Fibroblast of pulmonary artery (primary cell): Measurements from ENCODE around the gene DPP9.
A peak's percentile ranks its signal among the peaks of the same experiment; 100 is the strongest.

ENCODE experiments used
- DNase-seq: peaks from one replicate; pipeline ENCODE4 v3.0.0-alpha.2; 2010; ENCODE audit warnings: low read depth
- H3K4me3 ChIP-seq: replicated peaks from 2 replicates; pipeline ENCODE4 v1.5.1; 2011; ENCODE audit warnings: low read depth, mild to moderate bottlenecking, control low read depth, low read length, moderate library complexity
- TF ChIP-seq, protein P1 (sequence below): IDR thresholded peaks from 2 replicates; pipeline ENCODE4 v1.5.1; 2011; ENCODE audit warnings: mild to moderate bottlenecking, control low read depth, low read length, inconsistent platforms; ENCODE audit errors: missing control alignments

Gene DPP9

DNA sequence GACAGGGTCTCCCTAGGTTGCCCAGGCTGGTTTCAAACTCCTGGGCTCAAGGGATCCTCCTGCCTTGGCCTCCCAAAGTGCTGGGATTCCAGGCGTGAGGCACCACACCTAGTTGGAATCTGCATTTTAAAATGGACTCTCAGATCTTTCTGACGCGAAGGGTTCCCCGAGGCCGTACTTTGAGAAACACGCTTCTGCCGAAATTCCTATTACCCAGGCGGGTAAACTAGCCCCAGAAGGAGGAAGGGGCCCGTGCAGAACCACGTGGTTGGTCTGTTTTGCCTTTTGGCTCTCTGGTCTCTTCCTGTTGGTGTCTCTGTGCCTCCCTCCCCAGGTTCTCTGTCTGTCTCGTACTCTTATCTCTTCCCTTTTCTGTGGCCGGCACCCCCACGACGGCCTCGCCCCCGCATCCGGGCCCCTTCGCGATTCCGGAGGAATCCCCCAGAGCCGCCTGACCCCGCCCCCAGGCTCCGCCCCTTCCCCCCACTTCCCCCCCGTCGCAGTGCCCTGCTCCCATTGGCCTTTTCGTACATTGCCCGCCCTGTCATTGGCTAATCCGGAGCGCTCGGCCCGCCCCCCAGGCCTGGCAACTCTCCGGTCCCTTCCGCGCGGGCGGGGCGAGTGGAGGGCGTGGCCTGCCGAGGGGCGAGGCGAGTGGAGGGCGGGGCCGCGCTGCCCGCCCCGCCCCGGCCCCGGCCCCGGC lies 84.7 kb downstream of the DPP9 start, which contains the start of gene TNFAIP8L1:
Gene TNFAIP8L1 (plus strand): TSS at position 689 of the 703 bp plus-strand sequence. CDS start 12,354 bp downstream, outside the sequence.
- TF ChIP-seq, protein P1, sequence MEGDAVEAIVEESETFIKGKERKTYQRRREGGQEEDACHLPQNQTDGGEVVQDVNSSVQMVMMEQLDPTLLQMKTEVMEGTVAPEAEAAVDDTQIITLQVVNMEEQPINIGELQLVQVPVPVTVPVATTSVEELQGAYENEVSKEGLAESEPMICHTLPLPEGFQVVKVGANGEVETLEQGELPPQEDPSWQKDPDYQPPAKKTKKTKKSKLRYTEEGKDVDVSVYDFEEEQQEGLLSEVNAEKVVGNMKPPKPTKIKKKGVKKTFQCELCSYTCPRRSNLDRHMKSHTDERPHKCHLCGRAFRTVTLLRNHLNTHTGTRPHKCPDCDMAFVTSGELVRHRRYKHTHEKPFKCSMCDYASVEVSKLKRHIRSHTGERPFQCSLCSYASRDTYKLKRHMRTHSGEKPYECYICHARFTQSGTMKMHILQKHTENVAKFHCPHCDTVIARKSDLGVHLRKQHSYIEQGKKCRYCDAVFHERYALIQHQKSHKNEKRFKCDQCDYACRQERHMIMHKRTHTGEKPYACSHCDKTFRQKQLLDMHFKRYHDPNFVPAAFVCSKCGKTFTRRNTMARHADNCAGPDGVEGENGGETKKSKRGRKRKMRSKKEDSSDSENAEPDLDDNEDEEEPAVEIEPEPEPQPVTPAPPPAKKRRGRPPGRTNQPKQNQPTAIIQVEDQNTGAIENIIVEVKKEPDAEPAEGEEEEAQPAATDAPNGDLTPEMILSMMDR: no peak
- peak; percentile 97 for DNase-seq

DNA sequence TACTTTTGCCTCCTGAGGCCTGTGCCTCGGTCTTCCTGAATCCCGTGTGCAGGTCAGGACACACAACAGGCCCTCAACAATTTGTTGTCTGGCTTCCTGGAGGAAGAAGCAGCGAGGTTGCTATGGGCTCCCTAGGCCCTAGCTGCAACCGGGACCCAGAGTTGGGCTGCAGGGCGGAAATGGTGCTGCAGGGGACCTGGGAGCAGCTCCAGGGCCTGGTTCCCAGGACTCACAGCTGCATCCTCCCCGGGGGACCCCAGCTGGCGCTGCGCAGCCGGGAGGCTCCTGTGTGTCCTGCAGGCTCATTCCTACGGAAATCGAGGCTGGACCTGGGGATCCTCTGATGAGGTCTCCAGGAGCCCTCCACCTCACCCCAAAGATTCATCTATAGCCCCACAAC lies 85.3 kb downstream of the DPP9 start:
- DNase-seq: no peak
- H3K4me3 ChIP-seq: no peak overlapping the region
- TF ChIP-seq, protein P1: no peak

More for the DNA sequence above, 84.7 kb downstream of the DPP9 start, which contains the start of gene TNFAIP8L1:
- H3K4me3 ChIP-seq: peak within 1 kb of the TSS; percentile 95

DNA sequence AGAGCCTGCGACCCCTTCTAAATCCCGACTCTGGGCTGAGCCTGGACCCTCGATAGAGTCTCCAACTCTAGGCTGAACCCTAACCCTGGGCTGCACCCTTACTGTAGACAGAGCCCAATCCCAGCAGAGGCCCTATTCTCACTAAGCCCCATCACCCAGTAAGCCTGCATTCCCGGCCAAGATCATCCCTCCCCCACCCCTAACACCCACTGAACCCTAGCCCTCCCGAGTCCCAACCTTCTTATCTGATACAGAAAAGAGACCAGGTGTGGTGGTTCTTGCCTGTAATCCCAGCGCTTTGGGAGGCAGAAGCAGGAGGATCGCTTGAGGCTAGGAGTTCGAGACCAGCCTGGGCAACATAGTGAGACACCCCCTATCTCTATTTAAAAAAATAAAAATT lies 86.9 kb downstream of the DPP9 start:
- DNase-seq: no peak
- TF ChIP-seq, protein P1: no peak
- H3K4me3 ChIP-seq: peak overlapping the region; percentile 44

DNA sequence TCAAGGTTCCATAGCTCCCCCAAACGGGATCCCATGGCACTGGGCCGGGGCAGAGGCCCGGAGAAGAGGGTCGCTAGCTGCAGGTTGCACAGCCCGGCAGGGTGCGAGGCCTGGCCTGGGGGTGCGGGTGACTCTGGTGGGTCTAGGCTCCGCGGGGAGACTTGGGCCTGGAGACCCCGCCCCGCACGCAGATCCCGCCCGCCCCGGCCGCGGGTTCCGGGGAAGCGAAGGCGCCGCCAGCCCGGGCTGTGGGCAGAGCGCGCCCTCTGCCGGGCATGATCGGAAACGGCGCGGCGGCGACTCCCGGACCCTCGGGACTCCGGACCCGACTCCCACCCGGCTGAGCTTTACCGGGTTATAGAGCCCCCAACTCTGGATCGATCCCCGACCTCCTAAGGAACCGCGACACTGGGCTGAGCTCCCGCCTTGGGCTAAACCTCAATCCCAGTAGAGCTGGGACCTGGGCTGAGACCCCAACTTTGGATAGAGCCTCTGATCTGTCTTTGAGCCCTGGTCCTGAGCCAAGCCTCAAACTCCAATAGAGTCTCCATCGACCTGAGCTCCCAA lies 87.4 kb downstream of the DPP9 start:
- H3K4me3 ChIP-seq: peak overlapping the region; percentile 45
- peak; percentile 51 for DNase-seq
- TF ChIP-seq, protein P1: peak; percentile 40

DNA sequence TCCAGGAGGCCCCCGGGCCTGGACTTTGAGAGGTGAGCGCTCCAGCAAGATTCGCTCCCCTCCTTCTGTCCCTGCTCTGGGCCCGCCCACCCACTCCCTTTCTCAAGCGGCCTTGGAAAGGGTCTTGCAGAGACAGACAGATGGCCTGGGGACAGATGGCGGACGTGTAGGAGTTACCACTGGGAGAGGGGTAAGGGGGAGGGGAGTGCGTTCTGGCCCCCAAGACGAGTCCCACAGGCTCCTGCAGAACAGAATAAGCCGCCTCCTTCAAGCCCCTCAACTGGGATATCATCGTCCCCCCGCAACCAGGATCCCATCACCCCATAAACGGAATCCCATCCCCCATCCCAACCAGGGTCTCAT lies 87.9 kb downstream of the DPP9 start:
- TF ChIP-seq, protein P1: no peak
- peak overlapping the region; percentile 45 for H3K4me3 ChIP-seq
- DNase-seq: no peak

DNA sequence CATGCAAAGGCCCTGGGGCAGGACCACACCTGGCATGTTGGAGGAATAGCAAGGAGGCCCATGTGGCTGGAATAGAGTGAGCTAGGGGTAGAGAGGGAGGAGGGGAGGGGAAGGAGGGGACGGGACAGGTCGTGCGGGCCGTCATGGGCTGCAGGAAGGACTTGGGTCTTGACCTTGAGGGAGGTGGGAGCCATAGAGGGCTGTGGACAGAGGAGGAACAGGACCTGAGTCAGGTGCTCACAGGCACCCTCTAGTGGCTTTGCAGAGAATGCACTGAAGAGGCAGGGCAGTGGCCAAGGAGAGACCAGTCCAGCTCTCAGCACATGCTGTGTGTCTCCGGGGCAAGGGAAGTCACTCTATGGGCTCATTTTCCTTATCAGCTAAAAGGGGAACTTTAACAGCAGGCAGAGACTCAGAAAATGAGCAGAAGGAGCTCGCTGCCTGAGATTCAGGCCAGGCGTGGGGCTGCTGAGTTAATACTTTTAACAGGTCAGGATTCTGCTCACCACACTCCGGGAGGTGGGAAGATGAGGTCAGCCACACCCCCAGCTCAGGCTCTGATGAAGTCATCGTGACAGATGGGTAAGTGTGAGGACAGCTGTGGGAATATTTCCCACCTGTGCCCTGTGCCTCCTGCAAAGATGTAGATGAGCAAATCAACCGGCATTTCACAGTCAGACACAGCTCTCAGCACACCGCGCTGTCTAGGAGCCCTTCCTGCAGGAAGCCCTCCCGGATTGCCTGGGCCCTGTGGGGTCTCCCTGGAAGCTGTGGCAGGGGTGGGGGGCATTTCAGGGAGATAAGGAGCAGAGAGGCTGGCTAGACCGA lies 90.3 kb downstream of the DPP9 start:
- DNase-seq: peak; percentile 84
- no peak overlapping the region for H3K4me3 ChIP-seq
- TF ChIP-seq, protein P1: peak; percentile 97
